ENCODE results near the gene RGS12.

DNA sequence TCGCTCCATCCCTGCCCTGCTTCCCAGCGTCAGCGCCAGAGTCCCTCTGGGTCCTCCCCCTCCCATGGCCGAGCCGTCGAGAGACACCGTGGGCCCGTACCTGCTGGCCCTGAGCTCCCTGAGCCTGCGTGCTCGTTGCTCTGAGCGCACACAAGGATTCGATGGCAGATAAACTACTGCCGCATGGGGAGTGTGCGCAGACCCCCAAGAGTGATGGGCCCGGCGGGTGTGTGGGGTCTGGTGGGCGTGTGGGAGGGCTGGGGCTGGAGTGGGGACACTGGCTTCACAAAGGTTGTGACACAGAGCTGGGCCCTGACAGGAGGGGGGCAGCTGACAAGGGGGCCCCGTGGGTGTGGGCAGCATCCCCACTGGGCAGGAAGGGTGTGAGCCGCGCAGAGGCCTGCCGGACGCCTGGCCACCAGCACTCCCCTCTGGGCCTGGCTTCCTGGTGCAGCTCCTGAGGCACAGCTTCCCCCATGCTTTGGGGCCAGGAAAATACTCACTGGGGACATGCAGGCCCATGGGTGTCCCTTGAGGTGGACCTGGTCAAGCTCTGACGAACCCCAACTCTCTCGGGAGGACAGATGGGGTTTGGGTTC lies 4.8 kb upstream of the RGS12 start:
- TF ChIP-seq EZH2 (IDR thresholded peaks at IDR 0.05; ENCODE audit: borderline replicate concordance, low read depth, low read length, poor library complexity, severe bottlenecking) (no peak), CTCF (conservative IDR thresholded peaks at IDR 0.05; ENCODE audit: low read depth, low read length) (no peak)

Data from A673 (cell line).